T47D (cell line): Measurements from ENCODE around the gene NEDD4.
A peak's percentile ranks its signal among the peaks of the same experiment; 100 is the strongest.
"Not testable (repeated sequence)": the region's sequence is repeated elsewhere in the genome, so short reads cannot be mapped to it uniquely, and the experiment has no call there.

ENCODE experiments used
- DNase-seq, 2 experiments: peaks; one replicate each; pipeline versions ENCODE4 v3.0.0 to v3.0.0-alpha.2; 2011 to 2012; ENCODE audit warnings: low read depth in 1 of 2, low spot score in 1 of 2
- JUND ChIP-seq: IDR thresholded peaks from 2 replicates; pipeline ENCODE4 v1.6.1; 2012; ENCODE audit warnings: low read depth
- in situ Hi-C: cut with HindIII; loops from 2 replicates; pipeline ENCODE4 v1.10.0; 2016; ENCODE audit warnings: low sequenced_read_pairs, low pct_unique_long_range_greater_than_20kb

The NEDD4 gene

DNA sequence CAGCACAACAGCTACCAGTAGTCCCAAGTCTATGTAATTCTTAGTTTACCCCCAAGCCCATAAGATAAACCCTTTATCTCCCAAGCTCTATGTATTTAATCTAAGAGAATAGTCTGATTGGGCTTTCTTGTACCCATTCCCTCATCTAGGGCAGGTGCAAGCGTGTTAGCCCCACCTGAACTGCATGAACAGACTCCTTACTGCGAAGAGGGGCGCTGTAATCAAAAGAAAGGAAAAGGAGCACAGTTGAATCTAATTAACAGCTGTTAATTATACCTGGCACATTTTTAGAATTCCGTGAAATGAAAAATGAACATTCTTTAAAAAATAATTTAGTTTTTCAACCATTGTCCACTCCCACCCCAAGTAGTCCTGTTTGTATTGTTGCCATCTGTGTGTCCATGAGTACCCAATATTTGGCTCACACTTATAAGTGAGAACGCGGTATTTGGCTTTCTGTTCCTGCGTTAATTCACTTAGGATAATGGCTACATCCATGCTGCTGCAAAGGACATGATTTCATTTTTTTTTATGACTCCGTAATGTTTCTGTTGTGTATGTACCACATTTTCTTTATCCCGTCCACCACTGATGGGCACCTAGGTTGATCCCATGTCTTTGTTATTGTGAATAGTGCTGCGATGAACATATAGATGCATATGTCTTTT, 26.5 kb upstream of the NEDD4 start:
- in situ Hi-C loops, result no loop called here
- no peak for DNase-seq
- no peak for TF ChIP-seq JUND

DNA sequence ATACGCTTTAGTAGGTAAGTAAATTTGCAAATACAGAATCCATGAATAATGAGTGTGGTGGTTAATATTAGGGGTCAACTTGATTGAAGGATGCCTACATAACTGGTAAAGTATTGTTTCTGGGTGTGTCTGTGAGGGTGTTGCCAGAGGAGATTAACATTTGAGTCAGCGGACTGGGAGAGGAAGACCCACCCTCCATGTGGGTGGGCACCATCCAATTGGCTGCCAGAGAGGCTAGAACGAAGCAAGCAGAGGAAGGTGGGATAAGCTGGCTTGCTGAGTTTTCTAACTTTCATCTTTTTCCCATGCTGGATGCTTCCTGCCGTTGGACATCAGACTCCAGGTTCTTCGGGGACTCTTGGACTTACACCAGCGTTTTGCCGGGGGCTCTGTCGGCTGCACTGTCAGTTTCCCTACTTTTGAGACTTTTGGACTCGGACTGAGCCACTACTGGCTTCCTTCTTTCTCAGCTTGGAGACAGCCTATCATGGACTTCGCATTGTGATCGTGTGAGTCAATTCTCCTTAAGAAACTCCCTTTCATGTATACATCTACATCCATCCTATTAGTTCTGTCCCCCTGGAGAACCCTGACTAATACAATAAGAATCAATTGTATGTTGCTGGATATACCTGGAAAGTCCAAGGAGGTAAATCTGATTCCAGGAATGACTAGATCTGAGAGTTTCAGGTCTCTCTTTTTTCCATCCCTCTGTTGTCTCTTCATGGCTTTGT, 25.8 kb upstream of the NEDD4 start:
- no peak for DNase-seq
- in situ Hi-C loops, result no loop called here
- no peak for TF ChIP-seq JUND

DNA sequence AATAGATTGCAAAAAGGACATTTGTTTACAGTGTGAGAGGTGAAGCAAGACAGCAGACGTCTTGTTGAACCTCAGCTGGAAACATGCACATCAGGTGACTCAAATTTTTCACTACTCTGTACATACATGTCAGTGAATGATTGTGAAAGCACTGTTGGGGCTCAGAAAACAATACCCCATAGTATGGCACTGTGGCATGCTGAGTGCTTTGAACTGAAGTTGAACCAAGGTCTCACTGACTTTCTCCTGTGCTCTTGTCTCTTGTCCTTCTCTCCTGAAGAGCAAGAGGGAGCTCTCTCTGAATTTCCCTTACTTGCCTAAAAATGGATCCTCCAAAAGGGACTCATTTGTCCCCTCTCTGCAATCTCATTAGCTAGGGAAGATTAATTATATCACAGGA, 24.5 kb upstream of the NEDD4 start:
- TF ChIP-seq JUND, result no peak
- DNase-seq, result peak in 1 of 2 experiments; percentile 16
- in situ Hi-C loops, result no loop called here

DNA sequence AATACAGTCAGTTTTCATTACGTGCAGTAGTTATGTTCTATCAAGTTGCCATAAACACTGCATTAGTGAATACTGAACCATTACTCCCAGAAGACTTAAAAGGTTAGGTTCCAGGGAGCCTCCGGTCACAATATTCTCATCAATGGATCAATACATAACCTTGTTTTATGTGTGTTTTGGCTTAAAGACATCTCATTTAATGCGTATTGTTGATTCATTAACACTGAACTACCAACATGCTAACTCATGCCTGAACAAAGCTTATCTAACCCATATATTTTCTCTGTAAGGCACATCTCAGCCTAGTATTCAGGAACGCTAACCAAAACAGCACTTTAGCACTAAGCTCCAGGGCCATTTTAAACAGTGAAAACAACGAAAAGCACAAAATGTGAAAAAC, 24.1 kb upstream of the NEDD4 start:
- DNase-seq, result no peak
- no peak for TF ChIP-seq JUND
- in situ Hi-C loops, result no loop called here

DNA sequence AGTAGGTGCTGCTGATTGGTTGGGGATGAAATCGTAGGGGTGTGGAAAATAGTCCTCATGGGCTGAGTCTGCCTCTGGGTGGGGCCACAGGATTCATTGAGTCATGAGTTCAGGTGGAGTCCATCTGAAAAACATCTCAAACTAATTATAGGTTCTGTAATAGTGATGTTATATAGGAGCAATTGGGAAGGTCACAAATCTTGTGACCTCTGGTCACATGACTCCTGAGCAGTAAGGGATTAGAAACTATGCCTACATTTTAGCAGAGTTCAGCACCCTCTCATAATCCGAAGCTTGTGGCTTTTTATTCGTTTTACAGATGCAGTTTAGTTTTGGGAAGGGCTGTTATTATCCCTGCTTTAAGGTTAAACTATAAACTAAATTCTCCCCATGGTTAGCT, 22.9 kb upstream of the NEDD4 start:
- in situ Hi-C loops, result no loop called here
- no peak for TF ChIP-seq JUND
- DNase-seq, result no peak

DNA sequence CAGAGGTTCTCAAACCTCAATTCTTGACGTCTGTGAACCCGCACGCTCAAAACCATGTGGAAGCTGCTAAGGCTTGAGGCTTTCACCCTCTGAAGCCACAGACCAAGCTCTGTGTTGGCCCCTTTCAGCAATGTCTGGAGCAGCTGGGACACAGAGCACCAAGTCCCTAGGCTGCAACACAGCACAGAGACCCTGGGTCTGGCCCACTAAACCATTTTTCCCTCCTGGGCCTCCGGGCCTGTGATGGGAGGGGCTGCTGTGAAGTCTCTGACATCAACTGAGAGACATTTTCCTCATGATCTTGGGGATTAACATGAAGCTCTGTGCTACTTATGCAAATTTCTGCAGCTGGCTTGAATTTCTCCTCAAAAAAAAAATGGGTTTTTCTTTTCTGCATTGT, 21.3 kb upstream of the NEDD4 start:
- no peak for TF ChIP-seq JUND
- in situ Hi-C loops, result no loop called here
- DNase-seq, result no peak

DNA sequence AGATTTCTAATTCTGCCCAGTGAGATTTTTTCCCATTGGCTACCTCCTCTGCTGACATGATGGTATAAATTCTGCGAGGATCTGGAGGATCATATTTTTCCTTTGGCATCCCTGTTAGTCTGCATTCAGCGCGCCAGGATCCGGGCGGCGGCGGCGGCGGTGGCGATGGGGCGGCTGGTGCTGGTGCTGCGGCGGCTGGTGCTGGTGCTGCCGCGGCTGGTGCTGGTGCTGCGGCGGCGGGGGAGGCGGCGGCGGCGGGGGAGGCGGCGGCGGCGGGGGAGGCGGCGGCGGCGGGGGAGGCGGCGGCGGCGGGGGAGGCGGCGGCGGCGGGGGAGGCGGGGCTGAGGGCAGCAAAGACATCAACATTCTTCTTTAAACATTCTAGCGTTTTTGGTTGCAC, 13.6 kb upstream of the NEDD4 start:
- DNase-seq, in situ Hi-C loops: not testable (repeated sequence)

DNA sequence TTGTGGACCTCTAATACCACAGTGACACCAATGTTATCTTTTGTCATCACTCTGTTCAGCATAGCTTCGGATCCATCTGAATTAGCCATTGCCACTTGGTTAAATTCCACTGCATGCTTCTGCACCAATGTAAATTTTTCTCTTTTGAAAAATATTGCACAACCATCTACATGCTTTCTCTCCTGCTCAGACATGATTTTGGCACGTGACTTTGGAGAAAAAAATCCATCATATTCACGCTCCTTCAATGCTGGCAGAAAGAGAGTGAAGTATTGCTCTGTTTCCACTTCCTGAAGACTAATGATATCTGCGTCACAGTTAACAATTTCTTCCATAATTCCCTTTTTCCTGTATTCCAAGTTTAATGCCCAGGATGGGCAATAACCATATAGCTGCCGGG, 13.0 kb upstream of the NEDD4 start:
- DNase-seq, in situ Hi-C loops: not testable (repeated sequence)

DNA sequence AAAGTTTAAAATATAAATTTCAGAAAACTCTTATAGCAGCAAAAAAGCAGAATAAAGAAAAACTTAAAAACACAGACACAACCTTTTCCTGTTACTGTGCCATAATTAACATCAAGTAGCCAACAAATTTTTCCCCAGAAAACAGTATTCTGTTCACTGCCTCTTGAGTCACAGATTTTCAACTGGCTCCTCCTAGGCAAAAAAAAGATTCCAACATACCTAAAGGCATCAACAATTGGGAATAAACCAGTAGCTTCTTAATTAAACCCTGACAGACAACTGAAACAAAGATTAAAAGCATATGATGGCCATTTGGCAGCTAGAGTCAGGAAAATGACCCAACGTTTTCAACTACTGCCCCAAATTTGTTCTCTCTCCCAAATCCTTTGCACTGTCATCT, 10.9 kb upstream of the NEDD4 start:
- in situ Hi-C loops, DNase-seq: not testable (repeated sequence)

DNA sequence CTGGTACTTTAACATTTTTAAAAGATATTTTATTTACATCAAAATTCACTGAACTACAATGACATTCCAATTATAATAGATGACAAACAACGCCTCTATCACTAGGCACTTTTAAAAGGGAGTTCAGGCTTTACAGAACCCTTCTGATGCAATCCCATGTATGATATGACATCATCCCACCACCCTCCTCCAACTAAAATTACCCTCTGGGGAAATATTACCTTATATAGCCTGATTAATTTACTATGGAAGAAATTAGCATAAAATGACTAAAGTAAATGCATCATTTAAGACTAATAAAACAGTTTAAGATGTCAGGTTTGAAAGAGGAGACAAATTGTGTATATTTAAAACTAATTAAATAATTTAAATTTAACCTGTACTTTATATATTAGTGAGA, 10.4 kb upstream of the NEDD4 start:
- in situ Hi-C loops, DNase-seq: not testable (repeated sequence)

DNA sequence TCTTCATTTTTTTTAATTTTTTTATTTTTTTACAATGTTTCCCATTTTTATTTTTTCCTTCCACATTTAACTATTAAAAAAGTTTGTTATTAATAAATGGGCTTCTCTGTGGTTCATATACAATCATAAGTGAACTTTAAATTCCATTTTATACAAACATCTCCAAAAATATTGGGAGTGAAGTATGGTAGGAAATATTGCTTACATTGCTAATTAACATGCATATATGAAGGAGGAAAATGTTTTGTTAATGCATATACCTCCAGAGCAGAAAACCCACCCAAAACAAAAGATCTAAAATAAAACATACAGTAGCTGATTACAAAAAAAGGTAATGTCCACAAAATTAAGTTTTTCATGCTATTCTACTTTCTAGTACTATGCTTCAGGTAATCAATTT, 9.9 kb upstream of the NEDD4 start:
- in situ Hi-C loops, DNase-seq: not testable (repeated sequence)

DNA sequence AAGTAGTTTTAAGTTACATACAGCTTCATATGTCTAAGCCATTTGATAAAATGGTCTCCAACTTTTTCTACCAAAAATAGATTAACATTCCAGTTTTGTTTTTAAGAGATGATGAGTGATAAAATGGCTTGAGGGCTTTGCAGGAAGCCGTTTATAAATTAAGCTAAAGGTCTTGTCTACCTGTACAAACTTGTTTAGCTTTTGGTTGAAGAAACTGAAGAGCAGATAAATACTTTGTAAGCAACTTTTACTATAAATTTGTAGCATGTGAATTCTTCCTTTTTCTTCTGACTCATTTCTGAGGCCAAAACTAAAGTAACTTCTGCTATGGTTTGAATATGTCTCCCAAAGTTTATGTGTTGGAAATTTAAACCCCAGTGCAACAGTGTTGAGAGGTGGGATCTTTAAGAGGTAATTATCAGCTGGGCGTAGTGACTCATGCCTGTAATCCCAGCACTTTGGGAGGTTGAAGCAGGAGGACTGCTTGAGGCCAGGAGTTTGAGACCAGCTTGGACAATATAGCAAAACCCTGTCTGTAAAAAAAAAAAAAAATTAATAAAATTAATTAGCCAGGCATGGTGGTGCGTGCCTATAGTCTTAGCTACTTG, 8.2 kb upstream of the NEDD4 start:
- in situ Hi-C loops, result no loop called here
- no peak for TF ChIP-seq JUND
- DNase-seq, result no peak

DNA sequence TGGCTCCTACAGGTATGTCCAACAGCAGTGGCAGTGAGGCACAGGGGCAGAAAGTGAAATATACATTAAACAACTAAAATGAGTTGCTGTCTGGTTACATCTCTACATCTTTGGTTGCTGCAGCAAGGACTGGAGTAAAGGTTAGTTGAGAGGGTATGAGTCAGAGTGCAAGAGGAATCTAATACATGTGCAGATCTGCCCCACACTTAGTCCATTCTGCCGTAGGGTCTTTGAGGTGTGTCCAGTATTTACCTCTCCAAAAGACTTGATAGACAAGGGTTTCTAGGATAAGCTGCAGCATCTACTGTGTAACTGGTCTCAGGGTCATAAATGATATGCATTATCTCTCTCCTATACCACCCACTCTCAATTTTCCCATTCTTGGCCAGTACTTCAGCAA, 6.2 kb upstream of the NEDD4 start:
- DNase-seq, result no peak
- in situ Hi-C loops, result no loop called here

More for the DNA sequence above, 6.2 kb upstream of the NEDD4 start:
- TF ChIP-seq JUND, result no peak
